ENCODE data around the gene HBS1L.

DNA sequence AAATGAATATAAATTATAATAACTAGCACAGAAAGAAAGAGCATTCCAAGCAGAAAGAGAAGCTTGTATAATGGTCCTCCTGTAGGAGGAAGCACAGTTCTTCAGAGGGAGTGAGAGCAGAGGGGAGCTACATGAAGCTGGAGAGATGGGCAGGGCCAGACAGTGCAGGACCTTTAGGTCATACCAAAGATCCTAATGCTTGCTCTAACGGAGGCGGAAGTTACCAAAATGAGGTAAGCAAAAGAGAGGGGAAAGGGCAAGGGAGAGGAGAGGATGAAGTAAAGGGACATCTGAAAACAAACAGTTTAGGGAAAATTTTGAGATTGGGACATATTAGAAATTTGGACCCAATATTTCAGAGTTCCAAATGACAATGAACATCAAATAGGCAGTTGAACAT lies 50.2 kb downstream of the HBS1L start:
- TF ChIP-seq, protein P1, sequence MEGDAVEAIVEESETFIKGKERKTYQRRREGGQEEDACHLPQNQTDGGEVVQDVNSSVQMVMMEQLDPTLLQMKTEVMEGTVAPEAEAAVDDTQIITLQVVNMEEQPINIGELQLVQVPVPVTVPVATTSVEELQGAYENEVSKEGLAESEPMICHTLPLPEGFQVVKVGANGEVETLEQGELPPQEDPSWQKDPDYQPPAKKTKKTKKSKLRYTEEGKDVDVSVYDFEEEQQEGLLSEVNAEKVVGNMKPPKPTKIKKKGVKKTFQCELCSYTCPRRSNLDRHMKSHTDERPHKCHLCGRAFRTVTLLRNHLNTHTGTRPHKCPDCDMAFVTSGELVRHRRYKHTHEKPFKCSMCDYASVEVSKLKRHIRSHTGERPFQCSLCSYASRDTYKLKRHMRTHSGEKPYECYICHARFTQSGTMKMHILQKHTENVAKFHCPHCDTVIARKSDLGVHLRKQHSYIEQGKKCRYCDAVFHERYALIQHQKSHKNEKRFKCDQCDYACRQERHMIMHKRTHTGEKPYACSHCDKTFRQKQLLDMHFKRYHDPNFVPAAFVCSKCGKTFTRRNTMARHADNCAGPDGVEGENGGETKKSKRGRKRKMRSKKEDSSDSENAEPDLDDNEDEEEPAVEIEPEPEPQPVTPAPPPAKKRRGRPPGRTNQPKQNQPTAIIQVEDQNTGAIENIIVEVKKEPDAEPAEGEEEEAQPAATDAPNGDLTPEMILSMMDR (IDR thresholded peaks at IDR 0.05; ENCODE audit: poor library complexity), result no peak
- TF ChIP-seq EZH2 (IDR thresholded peaks at IDR 0.05; ENCODE audit: borderline replicate concordance) (no peak), EZH2phosphoT487 (IDR thresholded peaks at IDR 0.05; ENCODE audit: low read depth, severe bottlenecking, unreplicated experiment) (no peak)

Measured in hepatocyte (in vitro differentiated cells).